GM10266 (cell line): Measurements from ENCODE around the gene FAM53B.

Experiments used
- DNase-seq: peaks from one replicate; pipeline ENCODE4 v3.0.0; 2012; ENCODE audit errors: extremely low spot score
- TF ChIP-seq, protein P1 (sequence below): IDR thresholded peaks from 2 replicates; pipeline ENCODE4 v1.5.1; 2012; ENCODE audit warnings: mild to moderate bottlenecking, low read depth; ENCODE audit not compliant: control insufficient read depth, insufficient read depth; ENCODE audit errors: missing control alignments

FAM53B gene

DNA sequence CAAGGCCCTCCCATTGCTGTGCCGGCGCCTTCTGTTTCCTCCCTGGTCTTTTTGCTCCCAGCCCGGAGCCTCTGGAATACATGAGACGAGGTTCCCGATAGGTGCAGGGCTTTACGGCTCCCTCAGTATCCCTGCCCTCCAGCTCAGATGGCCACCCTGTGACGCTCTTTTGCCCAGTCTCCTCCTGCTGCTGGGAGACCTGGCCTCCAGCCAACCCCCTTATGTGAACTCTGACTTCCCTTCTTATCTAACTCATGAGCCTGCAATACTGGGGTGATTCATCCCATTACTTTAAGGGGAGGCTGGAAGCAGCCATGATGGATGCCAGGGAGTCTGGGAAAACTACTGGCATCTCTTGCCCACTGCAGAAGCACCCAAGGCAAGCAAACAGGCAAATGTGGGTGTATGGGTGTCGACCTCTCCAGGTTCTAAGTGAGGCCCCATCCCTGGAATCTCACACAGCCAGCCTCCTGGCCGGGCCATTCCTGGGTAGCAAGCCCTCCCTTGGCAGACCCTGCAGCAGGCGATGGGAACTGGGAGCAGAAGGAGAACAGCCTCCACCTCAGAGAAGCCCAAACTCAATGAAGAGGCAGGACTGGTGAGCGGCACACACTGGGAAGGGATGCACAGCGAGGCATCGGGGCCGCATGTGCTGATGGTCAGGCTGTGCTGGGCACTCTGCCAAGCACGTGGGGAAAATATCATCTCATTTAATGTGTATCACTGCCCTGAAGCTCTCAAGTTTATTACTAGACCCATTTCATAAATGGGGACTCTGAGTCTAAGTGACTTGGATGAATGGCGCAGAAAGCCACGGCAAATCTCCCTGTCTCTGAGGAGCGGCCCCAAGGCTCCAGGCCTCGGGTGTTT, 97.5 kb downstream of the FAM53B start:
- TF ChIP-seq, protein P1, sequence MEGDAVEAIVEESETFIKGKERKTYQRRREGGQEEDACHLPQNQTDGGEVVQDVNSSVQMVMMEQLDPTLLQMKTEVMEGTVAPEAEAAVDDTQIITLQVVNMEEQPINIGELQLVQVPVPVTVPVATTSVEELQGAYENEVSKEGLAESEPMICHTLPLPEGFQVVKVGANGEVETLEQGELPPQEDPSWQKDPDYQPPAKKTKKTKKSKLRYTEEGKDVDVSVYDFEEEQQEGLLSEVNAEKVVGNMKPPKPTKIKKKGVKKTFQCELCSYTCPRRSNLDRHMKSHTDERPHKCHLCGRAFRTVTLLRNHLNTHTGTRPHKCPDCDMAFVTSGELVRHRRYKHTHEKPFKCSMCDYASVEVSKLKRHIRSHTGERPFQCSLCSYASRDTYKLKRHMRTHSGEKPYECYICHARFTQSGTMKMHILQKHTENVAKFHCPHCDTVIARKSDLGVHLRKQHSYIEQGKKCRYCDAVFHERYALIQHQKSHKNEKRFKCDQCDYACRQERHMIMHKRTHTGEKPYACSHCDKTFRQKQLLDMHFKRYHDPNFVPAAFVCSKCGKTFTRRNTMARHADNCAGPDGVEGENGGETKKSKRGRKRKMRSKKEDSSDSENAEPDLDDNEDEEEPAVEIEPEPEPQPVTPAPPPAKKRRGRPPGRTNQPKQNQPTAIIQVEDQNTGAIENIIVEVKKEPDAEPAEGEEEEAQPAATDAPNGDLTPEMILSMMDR, result no peak
- DNase-seq, result no peak

GRCh38 chr10:124645467-124646095, 98.6 kb downstream of the FAM53B start:
- no peak for DNase-seq
- TF ChIP-seq, protein P1, result no peak

- DNase-seq, result no peak
- TF ChIP-seq, protein P1, result no peak
These were observed 99.3 kb downstream of the FAM53B start for GRCh38 chr10:124644771-124645415.

DNA sequence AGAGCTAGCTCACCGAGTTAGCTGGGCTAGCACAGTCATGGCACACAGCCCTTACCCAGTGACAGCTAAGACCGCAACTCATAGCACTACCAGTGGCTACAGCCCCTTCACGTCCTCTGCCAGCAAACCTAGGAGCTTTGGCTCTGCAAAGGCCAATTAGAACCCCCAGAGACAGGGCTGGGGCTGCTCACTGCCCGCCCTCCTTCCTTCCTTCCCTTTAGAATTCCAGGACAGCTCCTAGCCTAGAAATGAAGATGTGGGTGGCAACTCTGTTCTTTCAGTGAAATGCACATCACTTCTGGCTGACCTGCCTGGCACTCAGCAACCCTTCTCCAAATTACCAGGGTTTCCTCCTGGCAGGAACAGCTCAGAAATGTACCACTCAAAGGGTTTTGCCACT, 99.9 kb downstream of the FAM53B start:
- no peak for DNase-seq
- TF ChIP-seq, protein P1, result no peak

GRCh38 chr10:124643330-124644009, 100.7 kb downstream of the FAM53B start:
- TF ChIP-seq, protein P1, result no peak
- no peak for DNase-seq

- DNase-seq, result no peak
- TF ChIP-seq, protein P1, result no peak
These were observed 102.0 kb downstream of the FAM53B start for GRCh38 chr10:124642088-124642710.
